H1 (cell line): ENCODE results near the gene SGCD. TPM values are rescaled to one million over a fixed set of nuclear protein-coding genes. Genes with fewer than 3 reads are reported as not detected.

Source experiments
- CTCF ChIA-PET: fragments of 300-600 bp; sonication (Branson Sonifier 250); formaldehyde crosslinking; loops from one replicate; lab custom pipeline; 2021; ENCODE audit not compliant: partially characterized antibody; lab: Charles Lee
- POLR2A ChIA-PET: fragments of 300-600 bp; sonication (Branson Sonifier 250); formaldehyde crosslinking; loops from one replicate; lab custom pipeline; 2021; ENCODE audit warnings: inconsistent platforms; ENCODE audit not compliant: partially characterized antibody; lab: Charles Lee
- DNase-seq, 2 experiments: peaks; one replicate each; pipeline versions ENCODE4 v3.0.0 to v3.0.0-alpha.2; 2010 to 2022; ENCODE audit warnings: low spot score in 2 of 2, low read depth in 1 of 2, mixed read lengths in 1 of 2
- FAIRE-seq: peaks from 2 replicates; lab custom pipeline; 2011; peaks lifted over from hg19 to GRCh38; lab: Jason Lieb, UNC
- H2AFZ ChIP-seq: 2 replicates; pipeline ENCODE4 v1.8.1; 2012; ENCODE audit warnings: low read length, inconsistent platforms
- H2AK5ac ChIP-seq: 2 replicates; pipeline ENCODE4 v1.6.1; 2013; ENCODE audit warnings: low read depth, low read length
- H2BK120ac ChIP-seq: replicated peaks from 2 replicates; pipeline ENCODE3; 2013; ENCODE audit warnings: low read depth, low read length, inconsistent platforms
- H2BK12ac ChIP-seq: 2 replicates; pipeline ENCODE4 v1.6.1; 2013; ENCODE audit warnings: low read depth, low read length
- H2BK15ac ChIP-seq: 2 replicates; pipeline ENCODE4 v1.6.1; 2013; ENCODE audit warnings: low read length
- H2BK20ac ChIP-seq: 2 replicates; pipeline ENCODE4 v1.6.1; 2013; ENCODE audit warnings: low read length
- H2BK5ac ChIP-seq: 2 replicates; pipeline ENCODE4 v1.6.1; 2013; ENCODE audit warnings: low read depth, low read length
- H3K14ac ChIP-seq: 2 replicates; pipeline ENCODE4 v1.6.1; 2013; ENCODE audit warnings: inconsistent platforms; ENCODE audit not compliant: insufficient read length
- H3K18ac ChIP-seq: 2 replicates; pipeline ENCODE4 v1.6.1; 2013; ENCODE audit warnings: low read length; ENCODE audit errors: extremely low read depth
- H3K23ac ChIP-seq: 2 replicates; pipeline ENCODE4 v1.6.1; 2013; ENCODE audit warnings: inconsistent platforms; ENCODE audit not compliant: insufficient read length
- H3K23me2 ChIP-seq: 2 replicates; pipeline ENCODE4 v1.6.1; 2013; ENCODE audit warnings: low read depth, low read length
- H3K27ac ChIP-seq: 2 replicates; pipeline ENCODE4 v1.6.1; 2011; ENCODE audit warnings: low read depth, low read length, inconsistent platforms
- H3K27me3 ChIP-seq, 4 experiments: replicated peaks in 1 of 4; 1 replicate in 1 of 4; 2 replicates in 3 of 4; pipeline versions ENCODE4 v1.6.1 to v1.8.1; 2011 to 2013; ENCODE audit warnings: low read length in 3 of 4, mild to moderate bottlenecking in 3 of 4, inconsistent platforms in 2 of 4, mixed read lengths in 2 of 4, moderate library complexity in 1 of 4; ENCODE audit not compliant: control insufficient read depth in 3 of 4, insufficient read depth in 3 of 4; ENCODE audit errors: extremely low read depth in 1 of 4
- H3K36me3 ChIP-seq, 4 experiments: 2 replicates each; pipeline versions ENCODE4 v1.6.1 to v1.8.1; 2011 to 2013; ENCODE audit warnings: mild to moderate bottlenecking in 4 of 4, low read length in 3 of 4, moderate library complexity in 2 of 4, control low read depth in 1 of 4, inconsistent platforms in 1 of 4; ENCODE audit not compliant: insufficient read depth in 4 of 4, control insufficient read depth in 2 of 4
- H3K4ac ChIP-seq: replicated peaks from 2 replicates; pipeline ENCODE3; 2013; ENCODE audit warnings: low read length, low read depth, mixed read lengths, inconsistent platforms; ENCODE audit not compliant: insufficient read length
- H3K4me1 ChIP-seq, 4 experiments: replicated peaks in 1 of 4; 1 replicate in 1 of 4; 2 replicates in 3 of 4; pipeline versions ENCODE4 v1.6.1 to v1.8.1; 2011 to 2013; ENCODE audit warnings: low read length in 3 of 4, inconsistent platforms in 2 of 4, mixed read lengths in 1 of 4; ENCODE audit not compliant: insufficient read depth in 4 of 4, control insufficient read depth in 3 of 4
- H3K4me2 ChIP-seq, 2 experiments: 2 replicates each; pipeline versions ENCODE4 v1.6.1 to v1.8.1; 2011 to 2013; ENCODE audit warnings: low read depth in 2 of 2, low read length in 2 of 2, control low read depth in 1 of 2, inconsistent platforms in 1 of 2, mild to moderate bottlenecking in 1 of 2; ENCODE audit not compliant: insufficient read depth in 1 of 2
- H3K4me3 ChIP-seq, 4 experiments: fragments of 200-600, 300-600 bp in 1 of 4; sonication (generic), shearing (Covaris generic), sonication (Bioruptor Twin) in 1 of 4; 2 replicates each; pipeline versions ENCODE4 v1.5.1 to v1.8.1; 2011 to 2016; ENCODE audit warnings: low read length in 4 of 4, low read depth in 3 of 4, control low read depth in 2 of 4, inconsistent platforms in 2 of 4, mild to moderate bottlenecking in 2 of 4, mixed read lengths in 1 of 4, moderate library complexity in 1 of 4; ENCODE audit not compliant: insufficient read depth in 2 of 4; ENCODE audit errors: extremely low read depth in 1 of 4
- H3K56ac ChIP-seq: replicated peaks from 2 replicates; pipeline ENCODE3; 2013; ENCODE audit warnings: low read depth, mild to moderate bottlenecking, mixed read lengths, low read length, inconsistent platforms; ENCODE audit not compliant: insufficient read length
- H3K79me1 ChIP-seq: 2 replicates; pipeline ENCODE4 v1.6.1; 2013; ENCODE audit warnings: low read depth, low read length, control low read depth
- H3K79me2 ChIP-seq, 2 experiments: 2 replicates each; pipeline versions ENCODE4 v1.6.1 to v1.8.1; 2012 to 2013; ENCODE audit warnings: low read length in 2 of 2, mild to moderate bottlenecking in 2 of 2, inconsistent platforms in 1 of 2; ENCODE audit not compliant: insufficient read depth in 2 of 2, control insufficient read depth in 1 of 2
- H3K9ac ChIP-seq, 4 experiments: replicated peaks in 1 of 4; 1 replicate in 1 of 4; 2 replicates in 3 of 4; pipeline versions ENCODE4 v1.6.1 to v1.8.1; 2011 to 2013; ENCODE audit warnings: low read depth in 3 of 4, low read length in 3 of 4, control low read depth in 2 of 4, mild to moderate bottlenecking in 2 of 4, moderate library complexity in 2 of 4, inconsistent platforms in 1 of 4; ENCODE audit errors: extremely low read depth in 1 of 4
- H3K9me3 ChIP-seq, 2 experiments: 2 replicates each; pipeline versions ENCODE4 v1.6.1 to v1.8.1; 2012 to 2013; ENCODE audit warnings: mild to moderate bottlenecking in 2 of 2, moderate library complexity in 2 of 2, control low read depth in 1 of 2, inconsistent platforms in 1 of 2, low read depth in 1 of 2, low read length in 1 of 2, mixed read lengths in 1 of 2; ENCODE audit not compliant: insufficient read depth in 2 of 2
- H4K20me1 ChIP-seq, 2 experiments: replicated peaks in 1 of 2; 2 replicates each; pipeline versions ENCODE3 to v1.8.1; 2011 to 2013; ENCODE audit warnings: inconsistent platforms in 2 of 2, low read length in 2 of 2, mild to moderate bottlenecking in 1 of 2; ENCODE audit not compliant: insufficient read depth in 2 of 2, control insufficient read depth in 1 of 2
- H4K5ac ChIP-seq: 2 replicates; pipeline ENCODE4 v1.6.1; 2013; ENCODE audit warnings: low read length, low read depth, mixed read lengths, inconsistent platforms; ENCODE audit not compliant: insufficient read length
- H4K8ac ChIP-seq: 2 replicates; pipeline ENCODE4 v1.8.0; 2013; ENCODE audit warnings: mild to moderate bottlenecking, moderate library complexity, low read length, inconsistent platforms; ENCODE audit not compliant: insufficient read depth; ENCODE audit errors: extremely low read depth
- H4K91ac ChIP-seq: replicated peaks from 2 replicates; pipeline ENCODE3; 2013; ENCODE audit warnings: low read length, mixed read lengths, inconsistent platforms; ENCODE audit not compliant: insufficient read length
- GTF2F1 ChIP-seq: IDR thresholded peaks from 2 replicates; pipeline ENCODE4 v1.6.1; 2012; ENCODE audit warnings: low read depth, low read length, improper control_type of control experiment, borderline replicate concordance
- WGBS, 2 experiments: shearing (Covaris generic) in 1 of 2; methylation state at CpG; one replicate each; pipeline versions ENCODE4 v1.1.6 to v1.1.7; 2013 to 2015; ENCODE audit warnings: low lambda C conversion rate in 2 of 2, mixed read lengths in 2 of 2, inconsistent platforms in 1 of 2, low coverage in 1 of 2, missing lambda C conversion rate in 1 of 2; ENCODE audit not compliant: insufficient replicate concordance in 2 of 2, insufficient coverage in 1 of 2, insufficient read length in 1 of 2; ENCODE audit errors: extremely low coverage in 1 of 2, missing lambda C conversion rate in 1 of 2; 5-methylcytosine and 5-hydroxymethylcytosine counted together
- polyA plus RNA-seq, 7 experiments: library from polyadenylated mRNA; depleted of rRNA in 3 of 7; stranded (reverse) in 5 of 7; unstranded in 2 of 7; fragments of >200 nt in 5 of 7; fragments of 200-250 nt in 2 of 7; gene quantifications; 1 replicate in 5 of 7; 2 replicates in 1 of 7; 4 replicates in 1 of 7; pipeline versions ENCODE4 v1.2.1 to v1.2.3, GENCODE V29; 2011 to 2013; ENCODE audit warnings: missing spikeins in 2 of 7, mixed read lengths in 2 of 7
- total RNA-seq: library from RNA; stranded (reverse); fragmentation: NEBNext Ultra II Directional; extraction: Animal tissue kit (Norgen Biotek cat#: 25700); gene quantifications from 2 replicates; pipeline ENCODE4 v1.2.1, GENCODE V29; 2021

The SGCD gene
- total and polyA plus RNA-seq, 2 of the 8 experiments (the other 6 are each of a cell fraction or from before 2014, with no cell fraction given): 0.04 to 0.08 TPM

GRCh38 chr5:156698323-156698722 is 371.4 kb downstream of the SGCD start:
- Histone ChIP-seq H3K4ac (no peak overlapping the region), H3K27ac (no peak overlapping the region), H3K27me3 (no peaks in the 10 kb centered on the region), H2BK120ac (no peak overlapping the region), H3K4me1 (peaks cover 0 to 6% (median 1%) of the 10 kb centered on the region in 4 experiments; a peak in 2 of 7 replicates), H3K9me3 (no peaks in the 10 kb centered on the region), H4K8ac (no peak overlapping the region), H2BK15ac (no peak overlapping the region), H3K56ac (no peak overlapping the region), H3K4me2 (no peak overlapping the region), H3K79me1 (no peaks in the 10 kb centered on the region), H2BK5ac (no peak overlapping the region), H2BK20ac (no peak overlapping the region), H2AFZ (no peak overlapping the region), H3K79me2 (no peaks in the 10 kb centered on the region), H3K23me2 (no peaks in the 10 kb centered on the region; the same call in 1 of the 2 replicates), H3K36me3 (no peaks in the 10 kb centered on the region), H4K91ac (no peak overlapping the region), H2BK12ac (no peak overlapping the region), H3K4me3 (no peak overlapping the region), H3K23ac (no peak overlapping the region), H3K9ac (no peak overlapping the region), H2AK5ac (no peak overlapping the region), H3K18ac (no peak overlapping the region), H4K20me1 (no peaks in the 10 kb centered on the region), H3K14ac (no peak overlapping the region), H4K5ac (no peak overlapping the region)
- ChIA-PET POLR2A (no interaction called here), CTCF (interaction anchor here (1.3 kb wide), 1 partner anchor 117 kb away, joined by 4 read pairs; no protein-coding TSS in a partner anchor)
- no peak for TF ChIP-seq GTF2F1
- no peak for FAIRE-seq
- WGBS, 2 experiments: 58% methylated on average over 3 of the region's 3 CpGs; no CpG with 5 or more reads in 1 of the 2 experiments
- no peak for DNase-seq
